Mesenchymal stem cell (in vitro differentiated cells and primary cell): Measurements from ENCODE around the gene HADH.

Experiments
- DNase-seq: peaks from one replicate; pipeline ENCODE4 v3.0.0-alpha.2; 2013
- H2AFZ ChIP-seq: one replicate; pipeline ENCODE4 v1.6.1; 2013; ENCODE audit warnings: low read depth, mild to moderate bottlenecking, control low read depth, inconsistent platforms, low read length, moderate library complexity
- H2AK5ac ChIP-seq: 2 replicates; pipeline ENCODE4 v1.6.1; 2013; ENCODE audit warnings: low read length, moderate library complexity, mild to moderate bottlenecking, inconsistent platforms; ENCODE audit not compliant: severe bottlenecking
- H2BK120ac ChIP-seq: one replicate; pipeline ENCODE4 v1.6.1; 2013; ENCODE audit warnings: low read depth, mild to moderate bottlenecking, inconsistent platforms, low read length, moderate library complexity
- H2BK12ac ChIP-seq, 2 experiments: one replicate each; pipeline ENCODE4 v1.6.1; 2013; ENCODE audit warnings: inconsistent platforms in 2 of 2, low read length in 2 of 2, mild to moderate bottlenecking in 2 of 2, moderate library complexity in 2 of 2, control low read depth in 1 of 2
- H2BK15ac ChIP-seq: one replicate; pipeline ENCODE4 v1.6.1; 2013; ENCODE audit warnings: mild to moderate bottlenecking, low read depth, inconsistent platforms; ENCODE audit not compliant: poor library complexity, severe bottlenecking
- H2BK5ac ChIP-seq: 2 replicates; pipeline ENCODE4 v1.6.1; 2013; ENCODE audit warnings: low read depth, mild to moderate bottlenecking, low read length, control low read depth, inconsistent platforms; ENCODE audit not compliant: poor library complexity, severe bottlenecking
- H3K14ac ChIP-seq, 2 experiments: one replicate each; pipeline ENCODE4 v1.6.1; 2013; ENCODE audit warnings: inconsistent platforms in 2 of 2, low read length in 2 of 2, control low read depth in 1 of 2, mild to moderate bottlenecking in 1 of 2, moderate library complexity in 1 of 2
- H3K18ac ChIP-seq, 2 experiments: one replicate each; pipeline ENCODE4 v1.6.1; 2013; ENCODE audit warnings: inconsistent platforms in 2 of 2, low read length in 2 of 2, control low read depth in 1 of 2, low read depth in 1 of 2, mild to moderate bottlenecking in 1 of 2
- H3K23ac ChIP-seq, 2 experiments: one replicate each; pipeline ENCODE4 v1.6.1; 2013; ENCODE audit warnings: inconsistent platforms in 2 of 2, low read length in 2 of 2, mild to moderate bottlenecking in 2 of 2, moderate library complexity in 2 of 2, control low read depth in 1 of 2
- H3K27ac ChIP-seq: 2 replicates; pipeline ENCODE4 v1.5.1; 2013; ENCODE audit warnings: mild to moderate bottlenecking, moderate library complexity, low read length, control low read depth, inconsistent platforms; ENCODE audit not compliant: poor library complexity, severe bottlenecking
- H3K27me3 ChIP-seq, 2 experiments: 2 replicates each; pipeline versions ENCODE4 v1.6.1 to v1.7.0; 2013; ENCODE audit warnings: low read length in 2 of 2, mild to moderate bottlenecking in 2 of 2, moderate library complexity in 2 of 2, control low read depth in 1 of 2, inconsistent platforms in 1 of 2; ENCODE audit not compliant: control insufficient read depth in 1 of 2, insufficient read depth in 1 of 2
- H3K36me3 ChIP-seq, 2 experiments: 2 replicates each; pipeline versions ENCODE4 v1.6.1 to v1.7.0; 2013; ENCODE audit warnings: low read length in 2 of 2, control low read depth in 1 of 2, inconsistent platforms in 1 of 2, low read depth in 1 of 2, mild to moderate bottlenecking in 1 of 2; ENCODE audit not compliant: insufficient read depth in 2 of 2, control insufficient read depth in 1 of 2
- H3K4ac ChIP-seq, 2 experiments: one replicate each; pipeline ENCODE4 v1.6.1; 2013; ENCODE audit warnings: inconsistent platforms in 2 of 2, low read length in 2 of 2, mild to moderate bottlenecking in 2 of 2, moderate library complexity in 2 of 2, control low read depth in 1 of 2, low read depth in 1 of 2
- H3K4me1 ChIP-seq: 2 replicates; pipeline ENCODE4 v1.6.1; 2013; ENCODE audit warnings: low read depth, low read length, control low read depth; ENCODE audit not compliant: control insufficient read depth, insufficient read depth
- H3K4me2 ChIP-seq: 2 replicates; pipeline ENCODE4 v1.6.1; 2013; ENCODE audit warnings: low read length, mild to moderate bottlenecking, inconsistent platforms; ENCODE audit not compliant: poor library complexity, severe bottlenecking
- H3K4me3 ChIP-seq, 2 experiments: 2 replicates each; pipeline versions ENCODE4 v1.5.1 to v1.7.0; 2013; ENCODE audit warnings: low read length in 2 of 2, mild to moderate bottlenecking in 2 of 2, control low read depth in 1 of 2, low read depth in 1 of 2; ENCODE audit not compliant: insufficient read depth in 1 of 2
- H3K79me1 ChIP-seq: replicated peaks from 2 replicates; pipeline ENCODE4 v1.6.1; 2013; ENCODE audit warnings: mild to moderate bottlenecking, control low read depth, low read length, inconsistent platforms; ENCODE audit not compliant: poor library complexity, severe bottlenecking
- H3K9ac ChIP-seq: 2 replicates; pipeline ENCODE4 v1.7.0; 2013; ENCODE audit warnings: mild to moderate bottlenecking, low read length, moderate library complexity
- H3K9me3 ChIP-seq: 2 replicates; pipeline ENCODE4 v1.7.0; 2013; ENCODE audit warnings: mild to moderate bottlenecking, low read length; ENCODE audit not compliant: control insufficient read depth
- H4K8ac ChIP-seq: one replicate; pipeline ENCODE4 v1.6.1; 2013; ENCODE audit warnings: inconsistent platforms, mild to moderate bottlenecking, low read length, moderate library complexity
- H4K91ac ChIP-seq: one replicate; pipeline ENCODE4 v1.6.1; 2013; ENCODE audit warnings: mild to moderate bottlenecking, low read length, inconsistent platforms
- WGBS: methylation state at CpG from one replicate; pipeline ENCODE4 v1.1.7; 2013; ENCODE audit warnings: mixed read lengths; 5-methylcytosine and 5-hydroxymethylcytosine counted together

The HADH gene

GRCh38 chr4:108035691-108036090 lies 46.0 kb downstream of the HADH start:
- Histone ChIP-seq H2BK12ac (no peak overlapping the region), H4K91ac (no peak overlapping the region), H3K27ac (no peak overlapping the region), H2BK15ac (no peak overlapping the region), H3K4me3 (no peak overlapping the region), H3K79me1 (no peaks in the 10 kb centered on the region), H3K9me3 (no peaks in the 10 kb centered on the region), H3K18ac (no peak overlapping the region), H3K27me3 (no peaks in the 10 kb centered on the region), H3K36me3 (peaks cover 15 to 37% of the 10 kb centered on the region in 2 experiments), H3K4ac (no peak overlapping the region), H2BK5ac (no peak overlapping the region), H4K8ac (no peak overlapping the region), H2AK5ac (no peak overlapping the region), H2BK120ac (no peak overlapping the region), H3K4me1 (no peaks in the 10 kb centered on the region), H3K23ac (no peak overlapping the region), H3K4me2 (no peak overlapping the region), H2AFZ (no peak overlapping the region), H3K14ac (no peak overlapping the region), H3K9ac (no peak overlapping the region)
- 93% methylated on average over 6 of the region's 6 CpGs for WGBS
- no peak for DNase-seq

GRCh38 chr4:108036213-108036612 lies 46.5 kb downstream of the HADH start:
- Histone ChIP-seq H3K4me2 (no peak overlapping the region), H3K27me3 (no peaks in the 10 kb centered on the region), H4K8ac (no peak overlapping the region), H2BK120ac (no peak overlapping the region), H4K91ac (no peak overlapping the region), H3K18ac (no peak overlapping the region), H2BK5ac (no peak overlapping the region), H3K9me3 (no peaks in the 10 kb centered on the region), H2BK15ac (no peak overlapping the region), H3K79me1 (no peaks in the 10 kb centered on the region), H3K14ac (no peak overlapping the region), H3K4me1 (no peaks in the 10 kb centered on the region), H3K9ac (no peak overlapping the region), H3K27ac (no peak overlapping the region), H3K23ac (no peak overlapping the region), H2AK5ac (no peak overlapping the region), H3K4me3 (no peak overlapping the region), H2AFZ (no peak overlapping the region), H2BK12ac (no peak overlapping the region), H3K36me3 (peaks cover 15 to 36% of the 10 kb centered on the region in 2 experiments), H3K4ac (no peak overlapping the region)
- 95% methylated on average over 6 of the region's 7 CpGs for WGBS
- DNase-seq: no peak

- H3K23ac ChIP-seq: no peak overlapping the region
- no peak overlapping the region for H2BK12ac ChIP-seq
- no peaks in the 10 kb centered on the region for H3K9me3 ChIP-seq
- H3K36me3 ChIP-seq: peaks cover 15 to 27% of the 10 kb centered on the region in 2 experiments
- H3K4me2 ChIP-seq: no peak overlapping the region
- no peak overlapping the region for H4K91ac ChIP-seq
- DNase-seq: no peak
- no peak overlapping the region for H3K4ac ChIP-seq
- H3K27ac ChIP-seq: no peak overlapping the region
- no peaks in the 10 kb centered on the region for H3K79me1 ChIP-seq
- no peaks in the 10 kb centered on the region for H3K27me3 ChIP-seq
- H3K9ac ChIP-seq: no peak overlapping the region
- H2BK5ac ChIP-seq: no peak overlapping the region
- H3K14ac ChIP-seq: no peak overlapping the region
- H2AK5ac ChIP-seq: no peak overlapping the region
- H3K4me1 ChIP-seq: no peaks in the 10 kb centered on the region
- WGBS: 97% methylated on average over 2 of the region's 2 CpGs
- no peak overlapping the region for H2AFZ ChIP-seq
- H3K18ac ChIP-seq: no peak overlapping the region
- no peak overlapping the region for H4K8ac ChIP-seq
- H3K4me3 ChIP-seq: no peak overlapping the region
- H2BK15ac ChIP-seq: no peak overlapping the region
- no peak overlapping the region for H2BK120ac ChIP-seq
Measured at GRCh38 chr4:108037884-108038283, 48.2 kb downstream of the HADH start.

GRCh38 chr4:108042927-108043326 lies 53.2 kb downstream of the HADH start:
- Histone ChIP-seq H3K23ac (no peak overlapping the region), H3K4me2 (no peak overlapping the region), H3K9ac (no peak overlapping the region), H4K8ac (no peak overlapping the region), H2AK5ac (no peak overlapping the region), H3K4me3 (no peak overlapping the region), H3K4me1 (peaks cover 2% of the 10 kb centered on the region), H2BK5ac (no peak overlapping the region), H3K27me3 (no peaks in the 10 kb centered on the region), H2AFZ (no peak overlapping the region), H3K14ac (no peak overlapping the region), H3K27ac (no peak overlapping the region), H2BK12ac (no peak overlapping the region), H3K79me1 (no peaks in the 10 kb centered on the region), H2BK120ac (no peak overlapping the region), H3K4ac (no peak overlapping the region), H3K9me3 (no peaks in the 10 kb centered on the region), H3K36me3 (no peaks in the 10 kb centered on the region), H3K18ac (no peak overlapping the region), H2BK15ac (no peak overlapping the region), H4K91ac (no peak overlapping the region)
- whole genome bisulfite sequencing: 88% methylated on average over 2 of the region's 3 CpGs
- DNase-seq: no peak
